B cell (primary cell): ENCODE results near the gene CCDC160. TPM values are rescaled to one million over a fixed set of nuclear protein-coding genes. Genes with fewer than 3 reads are reported as not detected.

Source experiments
- ATAC-seq: fragments of 200-7000 bp; cut with Tn5 transposase; one replicate; pipeline ENCODE4 v1.10.0; 2021; ENCODE audit warnings: low read depth, mild to moderate bottlenecking, moderate number of reproducible peaks, moderate library complexity
- CTCF ChIA-PET: fragments of 350-600 bp; sonication (Branson Sonifier 250); formaldehyde crosslinking; loops from one replicate; lab custom pipeline; 2021; ENCODE audit warnings: antibody characterized with exemption, inconsistent platforms; lab: Charles Lee
- POLR2A ChIA-PET: fragments of 350-600 bp; sonication (Branson Sonifier 250); formaldehyde crosslinking; loops from one replicate; lab custom pipeline; 2021; ENCODE audit warnings: antibody characterized with exemption; lab: Charles Lee
- DNase-seq: peaks from one replicate; pipeline ENCODE4 v3.0.0; 2013
- H2AFZ ChIP-seq: 2 replicates; pipeline ENCODE4 v1.6.1; 2012; ENCODE audit warnings: mild to moderate bottlenecking, low read depth, low read length; ENCODE audit not compliant: insufficient read depth, poor library complexity, severe bottlenecking
- H3K27ac ChIP-seq, 2 donors: 1 replicate in 1 of 2; 2 replicates in 1 of 2; pipeline ENCODE4 v1.5.1; 2012 to 2013; ENCODE audit warnings: low read length in 2 of 2, mild to moderate bottlenecking in 2 of 2, moderate library complexity in 1 of 2
- H3K27me3 ChIP-seq, 4 experiments: fragments of 200-600 bp in 1 of 4; sonication (generic) in 1 of 4; replicated peaks in 1 of 4; 1 replicate in 2 of 4; 2 replicates in 2 of 4; pipeline versions ENCODE4 v1.6.1 to v1.7.0; 2013 to 2016; ENCODE audit warnings: low read length in 3 of 4, mild to moderate bottlenecking in 2 of 4, mixed read lengths in 1 of 4, moderate library complexity in 1 of 4; ENCODE audit not compliant: insufficient read depth in 4 of 4, control insufficient read depth in 3 of 4; ENCODE audit errors: control extremely low read depth in 1 of 4
- H3K36me3 ChIP-seq, 2 experiments: replicated peaks in 1 of 2; 1 replicate in 1 of 2; 2 replicates in 1 of 2; pipeline versions ENCODE4 v1.6.1 to v1.7.1; 2013; ENCODE audit warnings: low read length in 1 of 2; ENCODE audit not compliant: insufficient read depth in 2 of 2, control insufficient read depth in 1 of 2; ENCODE audit errors: control extremely low read depth in 1 of 2, extremely low read depth in 1 of 2
- H3K4me1 ChIP-seq, 2 donors: fragments of 200-600 bp in 1 of 2; sonication (generic) in 1 of 2; 1 replicate in 1 of 2; 2 replicates in 1 of 2; pipeline versions ENCODE4 v1.5.1 to v1.6.1; 2013 to 2017; ENCODE audit warnings: low read length in 2 of 2; ENCODE audit not compliant: control insufficient read depth in 2 of 2, insufficient read depth in 2 of 2
- H3K4me2 ChIP-seq: replicated peaks from 2 replicates; pipeline ENCODE3; 2012; ENCODE audit warnings: mild to moderate bottlenecking, low read depth, low read length; ENCODE audit not compliant: poor library complexity, severe bottlenecking
- H3K4me3 ChIP-seq, 5 experiments: fragments of 200-600 bp in 1 of 5; sonication (generic) in 1 of 5; 1 replicate in 3 of 5; 2 replicates in 2 of 5; pipeline versions ENCODE4 v1.5.1 to v1.7.0; 2011 to 2016; ENCODE audit warnings: low read length in 4 of 5, mild to moderate bottlenecking in 4 of 5, low read depth in 2 of 5, control low read depth in 1 of 5, moderate library complexity in 1 of 5; ENCODE audit not compliant: insufficient read depth in 1 of 5; ENCODE audit errors: control extremely low read depth in 1 of 5, extremely low read depth in 1 of 5
- H3K79me2 ChIP-seq: fragments of 200-600 bp; sonication (generic); one replicate; pipeline ENCODE4 v1.6.0; 2016; ENCODE audit warnings: low read length; ENCODE audit not compliant: control insufficient read depth, insufficient read depth
- H3K9ac ChIP-seq: fragments of 200-600 bp; sonication (generic); 2 replicates; pipeline ENCODE4 v1.6.1; 2017; ENCODE audit warnings: mild to moderate bottlenecking, low read length, moderate library complexity
- H3K9me3 ChIP-seq, 3 donors: one replicate each; pipeline versions ENCODE4 v1.6.1 to v1.7.1; 2013; ENCODE audit warnings: low read length in 2 of 3; ENCODE audit not compliant: control insufficient read depth in 2 of 3, insufficient read depth in 1 of 3; ENCODE audit errors: control extremely low read depth in 1 of 3
- H4K20me1 ChIP-seq: 2 replicates; pipeline ENCODE4 v1.6.0; 2012; ENCODE audit warnings: mild to moderate bottlenecking, low read length; ENCODE audit not compliant: insufficient read depth, control insufficient read depth, poor library complexity, severe bottlenecking
- H3K27ac Mint-ChIP-seq: one replicate; pipeline ENCODE4 v1.8.0; 2021; ENCODE audit warnings: mixed read lengths
- H3K27me3 Mint-ChIP-seq: one replicate; pipeline ENCODE4 v1.8.0; 2021; ENCODE audit warnings: mixed read lengths
- H3K4me1 Mint-ChIP-seq: one replicate; pipeline ENCODE4 v1.8.0; 2021; ENCODE audit warnings: mixed read lengths
- H3K4me3 Mint-ChIP-seq: one replicate; pipeline ENCODE4 v1.8.0; 2021; ENCODE audit warnings: mixed read lengths
- H3K9me3 Mint-ChIP-seq: one replicate; pipeline ENCODE4 v1.8.0; 2022; ENCODE audit warnings: mixed read lengths; ENCODE audit not compliant: insufficient read depth
- CTCF ChIP-seq: fragments of 200-600 bp; IDR thresholded peaks from one replicate; pipeline ENCODE4 v1.8.0; 2022; ENCODE audit warnings: antibody characterized with exemption, mild to moderate bottlenecking
- EZH2 ChIP-seq: IDR thresholded peaks from 2 replicates; pipeline ENCODE4 v1.6.1; 2012; ENCODE audit warnings: borderline replicate concordance, low read depth, mild to moderate bottlenecking, moderate library complexity, low read length; ENCODE audit not compliant: insufficient read depth, poor library complexity, severe bottlenecking
- WGBS: methylation state at CpG from one replicate; pipeline ENCODE4 v1.1.5; 2013; ENCODE audit warnings: missing lambda C conversion rate; ENCODE audit not compliant: insufficient coverage; 5-methylcytosine and 5-hydroxymethylcytosine counted together
- intact Hi-C: fragments of 100-400 bp; cut with micrococcal nuclease; formaldehyde crosslinking; loops from one replicate; pipeline ENCODE4 v1.10.0; 2022
- polyA plus RNA-seq: library from polyadenylated mRNA; depleted of rRNA; stranded (reverse); fragments of >200 nt; gene quantifications from 2 replicates; pipeline ENCODE4 v1.2.3, GENCODE V29; 2012
- total RNA-seq, 2 donors: library from RNA; stranded (reverse); fragments of 120-200 nt in 1 of 2; gene quantifications; 1 replicate in 1 of 2; 2 replicates in 1 of 2; pipeline versions ENCODE4 v1.2.3 to v1.2.4, GENCODE V29; 2013 to 2022

Gene CCDC160
- total and polyA plus RNA-seq, 2 donors (not counting 1 experiment from before 2014, with no cell fraction given): not detected

- Mint-ChIP-seq H3K9me3 (peaks cover 4% of the 10 kb centered on the region), H3K27ac (no peak overlapping the region), H3K4me1 (no peaks in the 10 kb centered on the region), H3K4me3 (no peak overlapping the region), H3K27me3 (peaks cover 6% of the 10 kb centered on the region)
- ATAC-seq (no peak), DNase-seq (no peak)
- Histone ChIP-seq H3K36me3 (no peaks in the 10 kb centered on the region), H3K9me3 (no peaks in the 10 kb centered on the region), H4K20me1 (no peaks in the 10 kb centered on the region), H3K4me1 (no peaks in the 10 kb centered on the region), H3K79me2 (no peaks in the 10 kb centered on the region), H3K27me3 (no peaks in the 10 kb centered on the region), H3K9ac (no peak overlapping the region), H3K4me3 (no peak overlapping the region), H3K27ac (no peak overlapping the region), H3K4me2 (no peak overlapping the region), H2AFZ (no peak overlapping the region)
- TF ChIP-seq CTCF (no peak), EZH2 (no peak)
- intact Hi-C loops: no loop called here
- CTCF ChIA-PET: no interaction called here
- POLR2A ChIA-PET: no interaction called here
- WGBS: 100% methylated on average over 2 of the region's 3 CpGs
Observed at GRCh38 chrX:134206221-134206620, 30.8 kb upstream of the CCDC160 start.

GRCh38 chrX:134210465-134210864 is 26.5 kb upstream of the CCDC160 start:
- H3K4me1 ChIP-seq: no peaks in the 10 kb centered on the region
- no peak for DNase-seq
- no peaks in the 10 kb centered on the region for H3K27me3 ChIP-seq
- TF ChIP-seq CTCF: no peak
- no peak for TF ChIP-seq EZH2
- no peak overlapping the region for H3K27ac ChIP-seq
- no peaks in the 10 kb centered on the region for H3K9me3 ChIP-seq
- no peaks in the 10 kb centered on the region for H3K36me3 ChIP-seq
- peaks cover 4% of the 10 kb centered on the region for H3K9me3 Mint-ChIP-seq
- H2AFZ ChIP-seq: no peak overlapping the region
- H4K20me1 ChIP-seq: no peaks in the 10 kb centered on the region
- no peak overlapping the region for H3K27ac Mint-ChIP-seq
- ChIA-PET CTCF (interaction anchor here (0.5 kb wide), 1 partner anchor 1612 kb away, joined by 3 read pairs; no protein-coding TSS in a partner anchor), POLR2A (no interaction called here)
- H3K4me3 ChIP-seq: no peak overlapping the region
- no peak for ATAC-seq
- intact Hi-C loops: no loop called here
- H3K9ac ChIP-seq: no peak overlapping the region
- no peak overlapping the region for H3K4me3 Mint-ChIP-seq
- H3K27me3 Mint-ChIP-seq: peaks cover 6% of the 10 kb centered on the region
- H3K79me2 ChIP-seq: no peaks in the 10 kb centered on the region
- H3K4me2 ChIP-seq: no peak overlapping the region
- H3K4me1 Mint-ChIP-seq: no peaks in the 10 kb centered on the region
